Fibroblast of skin of back (primary cell): Measurements from ENCODE around the gene RBM39. TPM values are rescaled to one million over a fixed set of nuclear protein-coding genes. Genes with fewer than 3 reads are reported as not detected.
"Not testable (repeated sequence)": the region's sequence is repeated elsewhere in the genome, so short reads cannot be mapped to it uniquely, and the experiment has no call there.

Experiments used
- DNase-seq: peaks from one replicate; pipeline ENCODE4 v3.0.0-alpha.2; 2013
- polyA plus RNA-seq, 2 experiments: library from polyadenylated mRNA; unstranded; fragments of 120-200 nt; gene quantifications; one replicate each; pipeline ENCODE4 v1.2.1, GENCODE V29; 2013; ENCODE audit not compliant: insufficient read length in 2 of 2

RBM39 gene
- polyA plus RNA-seq (2013, experiment 1 of 2; ENCODE audit: insufficient read length) = 148 TPM
- polyA plus RNA-seq (2013, experiment 2 of 2; ENCODE audit: insufficient read length) = 150 TPM

GRCh38 chr20:35741892-35742740 is at the start of gene RBM39:
TSS of gene RBM39 (minus strand) at chr20:35742260. CDS start at chr20:35740874, 1,386 bp downstream.
- DNase-seq = peak; percentile 100

GRCh38 chr20:35791821-35792220 is 49.8 kb upstream of the RBM39 start:
- peak; percentile 80 for DNase-seq

GRCh38 chr20:35791097-35791496 is 49.0 kb upstream of the RBM39 start:
- no peak for DNase-seq

GRCh38 chr20:35788796-35789195 is 46.7 kb upstream of the RBM39 start:
- no peak for DNase-seq

GRCh38 chr20:35785541-35785940 is 43.5 kb upstream of the RBM39 start:
- not testable (repeated sequence) for DNase-seq

- DNase-seq = not testable (repeated sequence)
Measured at GRCh38 chr20:35783811-35784210, 41.8 kb upstream of the RBM39 start.

- no peak for DNase-seq
Measured at GRCh38 chr20:35776513-35777101, 34.5 kb upstream of the RBM39 start.

GRCh38 chr20:35774391-35774790 is 32.3 kb upstream of the RBM39 start:
- no peak for DNase-seq

- DNase-seq = no peak
Measured at GRCh38 chr20:35773154-35773751, 31.2 kb upstream of the RBM39 start.

GRCh38 chr20:35772563-35773058 is 30.6 kb upstream of the RBM39 start:
- DNase-seq = no peak

GRCh38 chr20:35771689-35772562 is 29.9 kb upstream of the RBM39 start, which contains the start of gene PHF20:
TSS of gene PHF20 (plus strand) at chr20:35772015. CDS start at chr20:35801523, 29,508 bp downstream.
- DNase-seq = peak; percentile 94

- DNase-seq = no peak
Measured at GRCh38 chr20:35771367-35771688, 29.3 kb upstream of the RBM39 start.

GRCh38 chr20:35768731-35769664 is 26.9 kb upstream of the RBM39 start:
- peak; percentile 92 for DNase-seq

- DNase-seq = no peak
Measured at GRCh38 chr20:35767683-35768481, 25.8 kb upstream of the RBM39 start.

- no peak for DNase-seq
Measured at GRCh38 chr20:35766843-35767242, 24.8 kb upstream of the RBM39 start.

- not testable (repeated sequence) for DNase-seq
Measured at GRCh38 chr20:35764936-35765335, 22.9 kb upstream of the RBM39 start.

GRCh38 chr20:35762461-35762860 is 20.4 kb upstream of the RBM39 start:
- no peak for DNase-seq

- not testable (repeated sequence) for DNase-seq
Measured at GRCh38 chr20:35761548-35761947, 19.5 kb upstream of the RBM39 start.

GRCh38 chr20:35757098-35757705 is 15.1 kb upstream of the RBM39 start:
- DNase-seq = no peak

- DNase-seq = no peak
Measured at GRCh38 chr20:35756404-35756803, 14.3 kb upstream of the RBM39 start.
